GM19043 (cell line): ENCODE results near the gene JTB.

Source experiments
- ATAC-seq: cut with Tn5 transposase; IDR thresholded peaks from one replicate; pipeline ENCODE4 v1.9.1; 2021; ENCODE audit warnings: low read depth; ENCODE audit not compliant: unreplicated experiment

The JTB gene

DNA sequence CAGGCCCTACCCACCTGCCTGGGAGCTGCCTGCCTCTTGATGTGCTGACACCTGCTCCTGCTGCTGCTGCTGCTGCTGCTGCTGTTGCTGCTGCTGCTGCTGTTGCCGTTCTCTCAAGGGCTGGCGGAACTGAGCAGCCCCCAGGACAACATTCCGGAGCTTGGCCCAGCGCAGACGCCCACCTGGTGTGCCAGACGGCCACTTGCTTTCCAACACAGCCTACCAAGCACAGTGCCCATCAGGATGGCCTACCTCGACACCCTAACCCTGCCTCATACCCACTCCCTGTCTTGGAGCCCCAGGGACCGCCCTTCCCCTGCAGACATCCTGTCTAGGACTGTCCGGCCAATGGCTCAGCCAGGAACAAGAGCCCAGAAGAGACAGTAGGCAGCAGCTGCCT is 42.7 kb downstream of the JTB start:
- ATAC-seq: no peak

DNA sequence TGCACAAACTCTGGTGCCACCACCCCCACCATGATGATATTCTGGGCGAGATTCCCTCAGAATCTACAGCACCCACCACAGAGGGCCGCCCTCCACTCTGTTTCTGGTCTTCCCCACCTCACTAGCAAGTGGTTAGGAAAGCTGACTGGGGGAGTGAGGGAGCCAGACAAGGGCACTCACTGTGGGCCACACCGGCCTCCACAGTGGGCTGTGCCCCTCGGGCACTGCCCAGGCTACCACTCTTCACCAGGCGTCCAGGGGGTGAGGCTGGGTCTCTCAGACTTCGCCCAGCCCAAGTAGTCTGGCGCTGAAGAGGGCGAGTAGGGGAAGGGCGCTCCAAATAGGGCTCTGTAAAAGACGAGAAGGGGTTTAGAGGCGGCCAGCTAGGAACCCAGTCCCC is 43.5 kb downstream of the JTB start:
- no peak for ATAC-seq

DNA sequence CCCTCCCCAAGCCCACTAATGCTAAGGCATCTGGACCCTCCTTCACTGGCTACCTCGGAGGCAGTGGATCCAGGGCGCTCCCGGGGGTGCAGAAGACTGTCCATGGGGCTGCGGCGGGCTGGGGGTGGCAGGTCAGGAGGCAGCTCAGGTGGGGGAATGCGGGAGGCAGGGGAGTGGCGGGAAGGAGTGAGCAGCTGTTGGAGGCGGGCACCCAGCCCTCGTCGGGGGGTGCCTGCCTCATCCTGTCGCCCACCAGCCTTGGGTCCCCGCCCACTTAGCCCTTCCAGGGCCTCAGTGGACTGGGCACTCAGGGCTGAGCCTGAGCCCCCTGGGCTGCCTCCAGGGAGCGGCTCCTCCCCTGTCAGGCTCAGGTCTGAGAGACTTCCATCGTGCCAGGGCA is 44.0 kb downstream of the JTB start:
- ATAC-seq: no peak

DNA sequence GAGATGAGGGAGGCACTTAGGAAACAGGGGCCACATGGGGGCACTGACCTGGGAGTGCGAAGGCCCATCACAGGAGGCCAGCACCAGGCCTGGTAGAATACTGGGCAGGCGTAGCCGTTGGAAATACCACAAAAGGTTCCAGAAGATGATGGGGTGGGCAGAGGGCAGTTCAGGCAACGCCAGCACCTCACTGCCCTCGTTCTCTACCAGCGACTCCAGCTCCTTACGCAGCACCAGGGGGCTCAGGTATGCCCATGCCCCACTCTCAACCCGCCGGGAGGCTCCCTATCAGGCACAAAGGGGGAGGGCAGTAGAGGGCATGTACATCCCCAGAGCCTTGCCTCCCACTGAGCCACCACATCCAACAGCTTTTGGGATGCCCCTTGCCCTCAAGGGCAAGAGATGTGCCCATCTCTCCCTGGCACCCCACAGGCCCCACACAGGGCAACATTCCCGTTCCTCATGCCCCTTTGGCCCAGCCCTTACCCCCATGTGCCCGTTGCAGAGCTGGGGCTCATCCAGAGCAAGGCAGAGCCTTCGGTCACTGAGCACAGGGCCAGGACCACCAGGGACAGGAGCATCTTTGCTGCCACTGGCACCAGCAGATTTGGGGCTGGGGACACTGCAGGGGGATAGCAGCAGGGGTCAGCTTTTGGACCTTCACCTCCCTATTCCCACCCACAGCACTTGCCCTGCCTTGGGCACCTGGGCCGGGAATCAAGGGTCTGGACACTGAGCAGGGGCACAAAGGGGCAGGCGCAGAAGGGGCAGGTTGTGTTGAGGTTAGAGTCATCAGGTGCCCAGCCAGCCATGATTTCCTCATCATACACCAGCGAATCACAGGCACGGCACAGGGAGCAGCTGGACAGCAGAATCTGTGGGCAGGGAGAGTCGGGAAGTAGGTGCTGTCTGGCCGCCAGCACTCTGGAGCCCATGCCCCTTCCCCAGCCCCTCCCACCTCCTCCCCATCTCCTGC is 45.0 kb downstream of the JTB start:
- no peak for ATAC-seq

DNA sequence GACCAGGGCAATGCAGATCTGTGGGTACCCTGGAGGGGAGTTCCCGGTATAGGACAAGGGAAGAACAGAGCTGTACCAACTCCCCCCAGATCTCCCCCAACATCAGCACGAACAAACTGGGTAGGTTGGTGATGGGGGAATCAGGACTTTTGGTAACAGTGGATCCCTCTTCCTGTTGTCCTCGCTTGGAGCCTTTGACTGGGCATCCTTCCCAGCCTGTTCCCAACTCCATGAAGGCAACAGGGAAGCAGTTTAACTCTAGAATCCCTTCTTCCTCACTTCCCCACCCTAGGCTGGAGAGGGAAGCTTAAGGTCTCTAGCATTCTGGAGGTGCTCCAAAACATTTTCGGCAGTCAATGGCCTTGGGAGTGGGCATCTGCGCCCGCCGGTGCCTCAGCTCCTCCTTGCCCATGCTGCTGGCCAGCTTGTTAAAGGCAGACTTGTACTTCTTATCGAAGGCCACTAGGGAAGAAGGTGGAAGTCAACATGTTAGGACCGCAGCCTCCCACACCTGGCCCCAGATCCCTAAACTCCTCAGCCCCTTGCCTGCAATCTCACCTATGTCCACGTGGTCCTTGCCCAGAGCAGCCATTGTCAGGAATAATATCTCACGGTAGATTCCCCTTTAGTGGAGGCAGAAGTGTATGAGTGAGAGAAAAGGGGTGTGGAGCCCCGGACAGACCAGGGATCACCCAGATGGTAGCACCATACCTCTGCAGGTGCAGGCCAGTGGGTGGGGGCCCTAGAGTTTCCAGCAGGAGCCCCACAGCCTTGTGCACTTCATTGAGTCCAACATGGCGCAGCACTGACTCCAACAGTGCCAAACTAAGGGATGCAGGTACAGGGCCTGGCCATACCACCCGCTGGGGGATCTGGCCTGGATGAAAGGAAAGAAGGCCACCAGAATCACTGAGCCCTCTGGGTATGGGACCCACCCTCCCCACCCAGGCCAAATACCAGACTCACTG is 47.2 kb downstream of the JTB start:
- ATAC-seq: no peak

DNA sequence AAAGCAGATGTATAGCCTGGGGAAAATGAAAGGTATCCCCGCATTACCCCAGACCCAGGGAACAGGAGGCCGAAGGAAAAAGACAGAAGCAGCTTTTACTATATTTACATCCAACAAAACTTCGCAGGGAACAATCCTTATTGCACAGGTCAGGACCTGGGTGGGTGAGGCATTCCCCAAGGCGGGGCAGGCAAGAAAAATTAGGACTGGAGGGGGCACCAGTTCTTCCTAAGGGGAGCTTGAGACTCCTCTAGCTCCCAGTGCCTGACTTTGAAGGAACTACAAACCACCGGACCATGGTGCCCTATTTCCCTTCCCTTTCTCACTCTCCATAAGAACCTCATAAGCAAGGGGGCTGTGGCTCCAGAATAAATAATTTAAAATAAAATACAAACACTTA is 48.0 kb downstream of the JTB start:
- no peak for ATAC-seq

DNA sequence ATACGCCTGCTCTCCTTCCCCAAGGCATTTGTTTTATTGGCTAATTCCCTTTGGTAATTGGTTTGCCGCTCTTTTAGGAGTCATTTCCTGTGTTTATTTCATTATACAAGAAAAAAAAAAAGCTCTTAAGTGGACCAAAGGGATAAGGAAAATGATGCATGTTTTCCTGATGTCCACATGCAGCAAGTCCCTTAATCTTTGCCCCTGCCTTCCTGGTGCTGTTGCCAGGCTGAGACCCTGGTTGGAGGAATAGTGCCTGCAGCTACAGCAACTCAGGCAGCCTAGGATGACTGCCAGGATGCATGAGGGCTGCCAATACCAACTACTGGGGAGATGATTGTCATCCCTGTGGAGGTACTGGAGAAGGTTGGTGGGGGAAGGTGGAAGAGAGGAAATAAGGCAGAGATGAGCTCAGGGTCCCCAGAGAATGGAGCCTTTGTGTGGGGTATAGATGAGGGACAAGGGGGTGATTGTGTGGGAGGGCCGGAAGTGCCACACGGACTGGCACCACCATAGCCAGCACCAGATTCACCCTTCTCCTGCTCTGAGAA is 48.6 kb downstream of the JTB start:
- no peak for ATAC-seq

DNA sequence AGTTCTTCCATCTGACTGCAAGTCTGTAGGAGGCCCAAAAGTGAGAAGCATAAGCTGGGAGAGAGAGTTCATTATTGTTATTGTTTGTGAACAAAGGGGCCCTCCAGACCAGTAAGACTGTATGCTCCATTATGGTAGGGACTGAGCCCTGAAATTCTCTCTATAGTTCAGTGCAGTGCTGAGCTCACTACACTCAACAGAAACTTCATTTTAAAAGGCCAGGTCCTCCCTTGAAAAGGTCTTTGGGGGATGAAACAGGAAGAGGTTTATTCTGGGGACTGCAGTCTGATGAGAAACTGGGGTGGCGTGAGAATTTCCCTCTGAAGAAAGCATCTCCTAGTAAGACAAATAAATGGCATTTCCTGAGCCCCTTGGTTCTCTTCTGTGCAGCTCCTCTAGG is 49.2 kb downstream of the JTB start:
- ATAC-seq: no peak

DNA sequence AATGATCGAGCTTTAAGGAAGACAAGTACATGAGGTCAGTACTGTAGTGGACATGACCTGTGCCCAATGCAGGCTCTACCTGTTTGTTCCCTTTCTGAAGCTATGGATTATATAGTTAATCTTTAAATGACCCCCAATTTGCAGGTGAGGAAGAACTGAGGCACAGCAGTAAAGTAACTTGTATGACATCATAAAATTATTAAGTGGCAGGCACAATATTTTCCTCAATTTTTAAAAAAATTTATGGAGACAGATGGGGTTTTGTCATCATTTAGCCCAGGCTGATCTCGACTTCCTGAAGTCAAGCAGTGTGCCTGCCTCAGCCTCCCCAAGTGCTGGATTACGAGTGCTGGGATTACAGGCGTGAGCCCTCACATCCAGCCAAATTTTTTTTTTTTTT is 51.1 kb downstream of the JTB start:
- ATAC-seq: no peak
